HG03066 (cell line): ENCODE measurements around the gene CYS1.
"Not testable (repeated sequence)": the region's sequence is repeated elsewhere in the genome, so short reads cannot be mapped to it uniquely, and the experiment has no call there.

ENCODE experiments used
- ATAC-seq: cut with Tn5 transposase; IDR thresholded peaks from one replicate; pipeline ENCODE4 v1.9.1; 2021; ENCODE audit warnings: low read depth; ENCODE audit not compliant: unreplicated experiment

The CYS1 gene

DNA sequence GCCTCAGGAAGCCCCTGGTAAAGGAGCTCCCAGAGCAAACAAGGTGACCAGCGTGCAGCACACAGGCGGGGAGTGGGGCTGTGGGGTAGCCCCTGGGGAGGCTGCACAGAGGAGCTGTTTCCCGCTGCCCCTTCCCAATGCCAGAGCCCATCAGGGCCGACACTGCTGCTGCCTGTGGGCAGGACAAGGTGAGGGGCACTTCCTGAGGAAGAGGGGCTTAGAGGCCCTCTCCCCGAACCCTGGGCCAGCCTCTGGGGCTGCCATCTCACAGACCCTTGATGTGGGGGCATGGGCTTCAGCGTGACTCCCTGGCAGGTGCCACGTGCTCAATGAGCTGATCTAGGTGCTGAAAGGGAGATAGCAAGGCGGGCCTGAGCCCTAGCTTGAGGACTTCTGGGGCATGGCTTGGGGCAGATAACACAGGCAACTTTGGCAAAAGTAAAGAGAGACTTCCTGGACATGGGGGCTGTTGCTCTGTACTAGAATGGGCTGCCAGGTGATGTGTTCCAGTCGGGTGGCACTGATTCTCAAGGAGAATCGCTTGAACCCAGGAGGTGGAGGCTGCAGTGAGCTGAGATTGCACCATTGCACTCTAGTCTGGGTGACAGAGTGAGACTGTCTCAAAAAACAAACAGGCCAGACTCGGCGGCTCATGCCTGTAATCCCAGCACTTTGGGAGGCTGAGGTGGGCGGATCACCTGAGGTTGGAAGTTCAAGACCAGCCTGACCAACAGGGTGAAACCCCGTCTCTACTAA is 46.8 kb downstream of the CYS1 start:
- ATAC-seq = no peak

DNA sequence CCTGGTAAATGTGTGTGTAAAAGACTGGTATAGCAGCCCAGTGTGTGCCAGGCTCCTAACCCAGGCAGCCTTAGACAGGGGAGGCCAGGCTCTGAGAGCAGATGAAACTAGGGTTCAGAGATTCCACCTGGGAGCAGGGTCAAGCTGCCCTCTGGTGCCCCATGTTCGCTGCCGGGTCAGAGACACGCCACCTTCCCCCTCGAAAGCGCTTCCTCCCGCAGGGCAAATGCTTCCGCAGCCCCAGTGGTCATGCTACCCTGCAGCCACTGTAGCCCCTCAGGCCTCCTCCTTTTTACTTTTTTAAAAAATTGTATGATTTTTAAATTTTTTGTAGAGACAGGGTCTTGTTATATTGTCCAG is 47.5 kb downstream of the CYS1 start:
- ATAC-seq = no peak

DNA sequence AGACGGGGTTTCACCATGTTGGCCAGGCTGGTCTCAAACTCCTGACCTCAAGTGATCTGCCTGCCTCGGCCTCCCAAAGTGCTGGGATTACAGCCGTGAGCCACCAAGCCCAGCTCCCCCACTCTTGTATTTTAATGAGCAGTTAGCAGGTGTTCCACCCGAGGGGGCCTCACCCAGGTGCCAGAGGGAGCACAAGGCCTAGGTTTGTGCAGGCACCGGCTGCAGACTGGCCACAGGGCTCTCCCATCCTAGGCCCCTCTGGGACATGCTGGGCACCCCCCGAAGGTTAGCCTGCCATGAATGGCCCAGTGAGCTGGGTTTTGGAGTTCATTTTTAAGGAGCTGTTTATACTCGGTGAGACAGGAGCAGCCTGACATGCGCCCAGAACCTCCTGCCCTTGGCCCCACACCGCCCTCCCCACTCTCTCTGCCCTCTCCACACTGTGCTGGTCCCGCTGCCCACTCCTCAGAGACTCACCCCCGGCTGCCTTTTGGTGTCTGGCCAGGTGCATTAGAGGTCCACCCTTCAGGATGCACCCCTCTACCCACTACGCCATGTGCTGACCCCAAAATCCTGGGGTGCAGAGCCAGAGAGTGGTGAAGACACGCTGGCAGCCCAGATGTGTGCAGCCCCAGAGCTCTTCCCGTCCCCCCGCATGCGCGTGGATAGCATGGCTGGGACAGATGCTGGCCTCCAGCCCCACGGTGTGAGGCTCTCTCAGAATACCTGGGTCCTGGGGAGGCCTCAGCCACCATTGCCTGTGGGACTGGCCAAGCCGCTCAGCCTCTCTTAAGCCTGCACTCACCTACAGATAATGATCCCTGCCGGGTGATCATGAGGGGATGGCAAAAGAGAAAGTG is 48.1 kb downstream of the CYS1 start:
- no peak for ATAC-seq

DNA sequence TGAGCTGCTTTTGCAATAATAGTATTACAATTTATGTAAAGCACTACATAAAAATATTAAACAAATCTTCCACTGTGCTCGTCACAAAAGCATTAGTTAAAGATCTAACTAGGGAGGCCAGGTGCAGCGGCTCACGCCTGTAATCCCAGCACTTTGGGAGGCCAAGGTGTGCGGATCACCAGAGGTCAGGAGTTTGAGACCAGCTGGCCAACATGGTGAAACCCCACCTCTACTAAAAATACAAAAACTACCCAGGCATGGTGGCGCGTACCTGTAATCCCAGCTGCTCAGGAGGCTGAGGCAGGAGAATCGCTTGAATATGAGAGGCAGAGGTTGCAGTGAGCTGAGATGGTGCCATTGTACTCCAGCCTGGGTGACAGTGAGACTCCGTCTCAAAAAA is 49.4 kb downstream of the CYS1 start:
- ATAC-seq = not testable (repeated sequence)

DNA sequence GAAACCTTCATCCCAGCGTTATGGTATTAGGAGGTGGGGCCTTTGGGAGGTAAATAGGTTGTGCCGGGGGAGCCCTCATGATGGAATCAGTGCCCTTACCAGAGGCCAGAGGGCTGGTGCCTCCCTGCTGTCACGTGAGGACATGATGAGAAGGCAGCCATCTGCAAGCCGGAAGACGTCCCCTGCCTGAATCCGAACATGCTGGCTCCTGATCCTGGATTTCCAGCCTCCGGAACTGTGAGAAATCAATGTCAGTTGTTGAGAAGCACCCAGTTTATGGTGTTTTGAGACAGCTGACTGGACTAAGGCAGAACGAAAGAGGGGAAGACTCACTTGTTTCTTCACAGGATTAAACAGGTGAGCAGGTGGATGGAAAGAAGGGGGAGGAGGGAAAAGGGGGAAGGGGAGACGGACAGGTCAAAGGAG is 49.9 kb downstream of the CYS1 start:
- no peak for ATAC-seq

DNA sequence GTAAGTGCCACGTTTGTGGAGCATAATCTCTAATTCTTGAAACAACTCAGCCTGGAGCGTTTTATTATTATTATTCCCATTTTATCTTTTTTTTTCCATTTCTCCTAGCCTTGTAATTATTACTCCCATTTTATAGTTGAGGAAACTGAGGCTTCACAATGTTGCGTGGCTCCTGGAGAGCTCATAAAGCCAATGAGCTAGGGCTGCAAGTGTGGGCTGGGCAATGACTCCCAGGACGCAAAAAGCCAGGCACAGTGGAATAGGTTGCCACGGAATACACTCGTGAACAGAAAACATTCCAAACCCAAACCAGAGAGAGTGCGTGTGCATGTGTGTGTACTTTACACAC is 50.4 kb downstream of the CYS1 start:
- no peak for ATAC-seq

DNA sequence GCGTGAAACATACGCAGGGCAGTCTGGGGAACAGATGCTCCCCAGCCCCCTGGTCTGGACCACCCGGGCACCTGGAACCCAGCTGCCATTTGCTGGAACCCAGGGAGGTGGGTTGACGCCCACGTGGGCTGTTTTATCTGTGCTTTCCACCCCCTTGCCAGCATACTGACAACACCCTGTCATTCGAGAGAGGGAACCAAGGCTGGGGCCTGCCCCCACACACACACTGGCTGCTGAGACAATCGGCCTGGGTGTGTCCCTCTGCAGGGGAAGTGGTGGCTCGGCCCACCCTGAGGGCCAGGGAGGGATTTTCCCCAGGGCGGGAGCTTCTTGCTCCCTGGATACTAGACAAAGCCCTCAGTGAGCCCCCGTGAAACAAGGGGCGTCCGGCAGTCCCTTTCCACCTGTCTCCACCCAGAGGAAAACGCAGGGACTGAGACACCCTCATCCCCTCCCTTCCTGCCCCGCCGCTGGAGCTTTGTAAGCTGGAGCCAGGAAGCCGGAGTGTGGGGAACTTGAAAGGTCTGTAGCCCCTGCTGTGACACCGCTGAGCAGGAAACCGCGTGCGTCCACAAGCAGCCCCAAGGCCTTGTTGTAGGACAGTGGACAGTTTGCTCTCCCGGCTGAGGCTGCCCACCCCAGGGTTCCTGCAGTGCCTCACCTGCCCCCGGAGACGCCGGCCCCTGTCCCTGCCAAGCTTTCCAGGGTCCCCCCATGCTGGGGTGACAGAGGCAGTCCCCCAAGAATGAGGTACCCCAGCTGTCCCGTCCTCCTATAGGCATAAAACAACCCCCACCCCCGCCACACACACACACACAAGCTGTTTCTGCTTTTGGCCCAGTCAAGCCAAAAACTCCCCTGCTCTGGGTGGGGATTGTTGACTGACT is 51.0 kb downstream of the CYS1 start:
- no peak for ATAC-seq

DNA sequence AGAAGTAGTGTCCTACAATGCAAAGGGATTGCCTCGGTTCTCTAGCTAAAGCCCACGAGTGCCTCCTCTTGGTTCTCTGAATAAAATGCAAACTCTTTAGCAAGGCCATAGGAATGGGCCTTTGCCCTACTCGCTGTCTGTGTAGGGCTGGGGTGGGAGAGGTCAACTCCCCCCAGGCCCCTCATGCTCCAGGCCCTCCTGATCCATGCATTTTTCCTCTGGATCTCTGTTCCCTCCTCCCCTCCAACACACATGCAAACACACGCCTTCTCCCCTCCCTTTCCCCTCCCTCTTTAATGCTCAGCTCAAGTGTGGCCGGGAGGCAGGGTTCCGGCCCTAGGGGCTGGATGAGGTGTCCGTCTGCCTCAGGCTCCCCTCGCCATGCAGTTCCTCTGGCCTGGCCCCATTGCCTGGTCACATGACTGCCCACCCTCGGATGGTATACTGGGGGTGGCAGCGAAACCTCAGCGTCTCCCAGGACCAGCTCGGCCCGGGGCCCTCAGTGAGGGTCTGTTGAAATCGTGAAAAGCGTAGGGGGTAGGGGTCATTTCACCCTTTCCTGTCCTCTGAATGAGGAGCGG is 51.7 kb downstream of the CYS1 start:
- ATAC-seq = no peak

DNA sequence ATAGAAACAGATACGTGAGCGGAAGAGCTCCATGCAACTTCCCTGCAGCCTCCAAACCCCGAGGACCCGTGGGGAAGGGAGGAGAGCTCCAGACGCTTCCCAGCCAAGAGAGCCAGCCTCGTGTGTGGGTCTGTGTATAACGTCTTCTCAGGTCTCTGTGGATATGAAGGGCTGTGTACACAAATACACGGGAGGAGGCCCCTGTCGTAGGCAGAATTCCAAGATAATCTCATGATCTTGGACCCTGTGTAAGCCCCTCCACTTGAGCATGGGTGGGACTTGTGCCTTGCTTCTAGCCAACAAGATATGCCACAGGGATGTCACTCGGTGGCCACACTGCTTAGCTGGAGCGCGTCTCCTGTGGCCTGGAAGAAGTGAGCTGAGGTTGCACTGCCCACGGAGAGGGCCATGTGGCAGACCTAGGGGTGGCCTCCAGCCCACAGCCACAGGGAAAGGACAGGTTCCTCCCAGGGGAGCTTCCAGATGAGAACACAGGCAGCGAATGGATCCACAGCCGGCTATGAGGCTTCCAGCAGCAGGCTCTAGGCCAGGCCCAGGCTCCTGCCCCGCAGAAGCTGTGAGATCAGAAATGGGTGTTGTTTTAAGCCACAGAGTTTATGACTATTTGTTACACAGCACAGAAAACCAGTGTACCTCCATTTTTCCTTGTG is 52.4 kb downstream of the CYS1 start:
- no peak for ATAC-seq

DNA sequence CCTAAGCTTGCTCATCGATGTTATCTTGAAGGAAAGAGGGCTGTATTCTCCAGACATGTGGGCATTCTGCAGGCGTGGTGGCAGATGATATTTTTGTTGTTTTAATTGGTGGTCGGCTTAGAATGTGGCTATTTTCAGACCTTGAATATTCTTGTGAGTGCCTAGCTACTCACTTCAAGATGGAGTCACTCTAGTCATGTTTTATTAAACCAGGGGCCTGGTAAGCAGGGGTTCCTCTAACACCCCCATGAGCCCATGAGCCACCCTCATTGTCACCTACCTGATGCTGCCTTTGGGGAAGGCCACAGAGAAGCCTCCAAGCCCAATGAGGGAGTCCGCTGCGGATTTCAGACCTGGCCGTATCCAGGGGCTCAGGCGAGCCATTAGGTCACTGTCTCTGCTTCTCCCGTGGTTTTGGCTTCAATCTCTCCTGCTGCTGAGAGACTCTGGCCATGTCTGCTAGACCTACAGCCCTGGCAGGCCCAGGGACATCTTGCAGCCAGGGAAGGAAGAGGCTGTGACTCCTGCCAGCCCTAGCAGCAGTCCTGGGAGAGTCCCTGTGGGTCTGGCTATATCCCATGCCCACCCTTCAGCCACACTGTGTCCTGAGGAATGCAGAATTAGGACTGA is 53.2 kb downstream of the CYS1 start:
- no peak for ATAC-seq

DNA sequence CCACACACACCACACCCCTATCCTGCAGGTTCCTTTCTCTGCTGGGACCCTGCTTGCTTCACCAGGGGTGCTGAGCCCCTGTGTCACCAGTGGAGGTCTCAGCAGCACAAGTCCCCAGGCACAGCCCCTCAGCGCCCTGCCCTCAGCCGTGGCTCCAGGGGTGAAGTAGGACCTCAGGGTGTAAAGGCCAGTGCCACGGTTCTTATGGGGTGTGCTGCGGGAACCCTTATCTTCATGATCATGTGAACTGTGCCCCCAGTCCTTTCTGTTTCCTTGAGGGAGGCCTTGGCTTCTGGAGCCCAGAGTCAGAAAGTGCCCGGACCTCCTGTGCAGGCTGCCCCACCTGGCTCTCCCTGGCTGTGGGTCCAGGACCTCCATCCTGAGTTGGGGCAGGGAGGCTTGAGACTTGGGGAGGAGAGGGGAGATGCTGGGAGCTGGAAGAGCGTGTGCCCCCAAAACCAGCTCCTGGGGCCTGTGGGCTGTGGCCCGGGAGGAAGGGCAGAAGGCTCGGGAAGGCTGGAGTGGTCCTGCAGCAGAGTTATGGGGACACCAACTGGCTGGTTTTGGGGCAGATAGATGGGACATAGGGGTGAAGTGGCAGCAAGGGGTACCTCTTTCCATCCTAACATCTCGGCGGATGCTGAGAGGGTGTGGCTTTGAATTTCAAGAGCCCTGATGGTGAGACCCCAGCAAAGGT is 57.1 kb downstream of the CYS1 start:
- no peak for ATAC-seq

DNA sequence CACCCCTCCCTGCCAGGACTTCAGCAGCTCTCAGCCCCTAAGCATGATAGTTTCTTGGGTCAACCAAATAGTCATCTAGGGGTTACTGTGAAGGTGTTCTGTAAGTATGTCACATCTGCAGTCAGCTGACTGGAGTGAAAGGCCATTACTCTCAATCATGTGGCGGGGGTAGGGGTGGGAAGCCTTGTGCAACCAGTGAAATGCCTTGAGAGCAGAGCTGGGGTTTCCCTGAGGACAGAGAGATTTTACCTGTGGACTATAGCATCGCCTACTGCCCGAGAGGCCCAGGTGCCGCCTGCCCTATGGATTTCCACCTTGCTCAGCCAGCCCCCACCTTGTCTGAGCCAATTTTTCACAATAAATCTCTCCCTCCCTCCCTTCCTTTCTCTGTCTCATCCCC is 57.8 kb downstream of the CYS1 start:
- ATAC-seq = no peak

DNA sequence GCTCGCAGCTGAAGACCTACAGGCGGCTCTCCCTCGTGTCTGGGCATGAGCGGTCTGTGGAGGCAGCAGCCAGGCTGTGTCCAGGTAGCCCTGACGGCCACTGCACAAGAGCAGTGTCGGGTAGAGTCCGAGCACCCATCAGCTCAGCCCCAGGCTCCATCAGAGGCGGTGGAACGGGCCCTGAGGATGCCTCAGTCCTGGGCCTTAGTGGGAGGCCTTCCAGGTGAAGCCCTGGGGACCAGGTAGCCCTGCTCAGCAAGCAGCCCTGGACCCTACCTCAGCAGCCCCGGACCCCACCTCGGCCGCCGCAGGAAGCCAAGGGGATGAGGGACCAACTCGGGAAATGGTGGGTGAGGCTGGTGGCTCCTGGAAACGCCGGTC is 58.2 kb downstream of the CYS1 start:
- no peak for ATAC-seq

DNA sequence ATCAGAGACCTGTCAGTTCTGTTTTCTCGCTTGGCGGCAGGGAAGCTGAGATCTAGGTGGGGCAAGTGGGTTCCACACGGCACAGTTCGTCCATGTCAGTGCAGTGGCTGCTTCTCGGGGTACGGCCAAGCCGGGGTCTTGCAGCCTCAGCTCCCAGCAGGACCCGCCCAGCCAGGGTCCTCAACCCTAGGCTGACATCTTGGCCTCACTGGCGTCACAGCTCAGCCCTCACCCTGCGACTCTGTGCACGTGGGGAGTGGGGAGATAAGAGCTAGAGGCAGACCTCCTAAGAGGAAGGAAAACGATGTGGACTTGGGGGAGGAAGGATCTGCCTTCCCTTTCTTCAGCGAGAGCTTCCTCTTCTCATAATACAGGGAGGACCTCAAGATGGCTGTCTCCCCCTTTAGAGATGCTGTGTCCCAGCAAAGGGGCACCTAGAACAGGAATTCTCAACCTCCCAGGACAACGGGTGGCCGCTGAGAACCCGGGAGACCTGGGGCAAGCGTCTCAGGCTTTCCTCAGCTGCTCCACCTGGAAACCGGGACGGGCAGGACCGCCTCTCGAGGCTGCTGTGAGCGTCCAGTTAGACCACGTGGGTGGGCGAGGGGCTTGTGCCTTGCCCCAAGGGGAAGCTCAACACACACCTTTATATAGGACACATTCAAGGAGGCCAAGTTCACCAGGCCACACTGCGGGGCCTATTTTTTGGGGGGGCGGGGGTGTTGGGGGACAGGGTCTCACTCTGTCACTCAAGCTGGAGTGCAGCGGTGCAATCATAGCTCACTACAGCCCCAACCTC is 60.4 kb downstream of the CYS1 start:
- ATAC-seq = no peak

DNA sequence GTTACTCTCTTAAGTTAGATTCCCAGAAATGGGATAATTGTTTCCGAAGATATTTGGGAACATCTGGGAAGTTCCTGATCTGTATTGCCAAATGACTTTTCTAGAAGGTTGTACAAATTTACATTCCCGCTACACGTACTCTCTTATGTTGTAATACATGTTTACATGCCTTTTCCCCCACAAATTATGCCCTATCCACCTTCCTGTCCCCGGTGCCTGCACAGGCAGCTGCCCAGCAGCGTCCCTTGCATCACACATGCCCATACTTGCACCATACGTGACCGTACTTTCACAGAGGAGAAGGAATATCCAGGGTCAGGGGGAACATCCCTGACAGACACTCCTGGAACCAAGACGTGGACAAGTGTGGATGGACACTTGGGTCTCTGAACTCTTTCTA is 61.0 kb downstream of the CYS1 start:
- no peak for ATAC-seq

DNA sequence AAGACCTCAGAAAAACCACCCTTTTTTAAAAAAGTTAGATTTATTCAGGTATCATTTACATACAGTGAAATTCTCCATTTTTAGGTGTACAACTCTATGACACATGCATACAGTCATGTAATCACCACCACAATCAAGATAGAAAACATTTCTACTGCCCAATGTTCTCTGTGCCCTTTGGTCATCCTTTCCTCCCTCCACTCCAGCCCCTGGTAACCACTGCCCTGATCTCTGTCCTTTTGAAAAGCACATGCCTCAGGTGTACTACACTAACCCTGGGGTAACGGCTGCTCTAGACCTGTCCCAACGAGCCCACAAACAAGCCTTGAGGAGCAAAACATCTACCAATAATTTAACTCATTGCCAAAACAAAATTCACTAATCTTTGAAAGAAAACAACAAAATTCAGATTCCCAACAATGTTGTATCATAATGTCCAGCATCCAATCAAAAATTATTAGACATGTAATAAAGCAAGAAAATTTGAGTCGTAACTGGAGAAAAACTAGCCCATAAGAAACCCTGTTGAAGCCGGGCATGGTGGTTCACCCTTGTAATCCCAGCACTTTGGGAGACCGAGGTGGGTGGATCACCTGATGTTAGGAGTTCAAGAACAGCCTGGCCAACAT is 62.8 kb downstream of the CYS1 start:
- no peak for ATAC-seq

DNA sequence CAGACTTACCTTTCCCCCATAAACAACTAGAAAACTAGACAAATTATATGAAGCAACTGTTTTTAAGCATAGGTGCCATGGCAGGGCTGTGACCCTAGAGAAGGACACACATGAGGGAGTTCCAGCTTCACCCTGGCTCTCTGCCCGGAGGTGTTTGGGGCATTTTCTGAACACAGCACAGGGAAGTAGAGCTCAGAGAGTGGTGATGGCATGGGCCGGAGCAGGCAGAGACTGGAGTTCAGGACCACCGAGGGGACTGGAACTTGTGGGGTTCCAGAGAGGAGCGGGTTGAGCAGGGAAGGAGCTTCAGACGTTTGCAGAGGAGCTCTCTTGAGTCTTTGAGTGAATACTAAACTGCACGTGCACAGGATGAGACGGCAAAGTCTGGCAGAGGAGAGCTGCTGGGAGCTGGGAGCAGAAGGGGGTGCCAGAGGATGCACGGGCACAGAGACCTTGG is 63.4 kb downstream of the CYS1 start:
- ATAC-seq = no peak
